NT2/D1 (cell line): ENCODE data around the gene KCNJ13.

Experiments used
- SUZ12 ChIP-seq: IDR thresholded peaks from 2 replicates; pipeline ENCODE4 v1.6.1; 2011; ENCODE audit not compliant: insufficient read length, insufficient read depth; ENCODE audit errors: extremely low read depth
- YY1 ChIP-seq: IDR thresholded peaks from 2 replicates; pipeline ENCODE4 v1.6.1; 2011; ENCODE audit not compliant: insufficient read length, insufficient read depth

DNA sequence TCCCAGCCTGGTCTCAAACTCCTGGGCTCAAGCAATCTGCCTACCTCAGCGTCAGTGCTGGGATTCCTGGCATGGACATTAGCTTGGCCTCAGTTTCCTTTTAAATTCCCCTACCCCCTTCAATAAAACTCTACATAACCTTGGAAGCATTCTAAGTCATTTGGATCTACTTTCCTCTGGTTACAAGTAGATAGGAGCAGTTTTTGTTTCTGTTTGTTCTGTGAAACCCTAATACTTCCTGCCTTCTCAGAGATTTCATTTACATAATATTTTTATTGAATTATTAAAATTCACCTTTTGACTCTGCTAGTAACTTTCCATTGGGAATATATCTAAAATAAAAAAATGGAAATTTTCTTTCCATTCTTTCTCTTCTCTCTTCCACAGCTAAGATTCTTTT lies 53.3 kb downstream of the KCNJ13 start:
- TF ChIP-seq SUZ12 (no peak), YY1 (no peak)
